H1 (cell line): ENCODE measurements around the gene THADA. TPM values are rescaled to one million over a fixed set of nuclear protein-coding genes. Genes with fewer than 3 reads are reported as not detected.

Source experiments
- EGR1 ChIP-seq: IDR thresholded peaks from 2 replicates; pipeline ENCODE4 v1.6.1; 2011; ENCODE audit warnings: low read depth, low read length, borderline replicate concordance
- PHF8 ChIP-seq: fragments of 200-600 bp; sonication (generic); conservative IDR thresholded peaks from 2 replicates; pipeline ENCODE4 v1.7.1; 2012; ENCODE audit warnings: low read depth, mild to moderate bottlenecking, inconsistent platforms, low read length, moderate library complexity
- POLR2A ChIP-seq, 2 experiments: IDR thresholded peaks; 1 replicate in 1 of 2; 2 replicates in 1 of 2; pipeline ENCODE4 v1.6.1; 2011; ENCODE audit warnings: low read depth in 2 of 2, low read length in 2 of 2, mild to moderate bottlenecking in 2 of 2; ENCODE audit errors: control extremely low read depth in 1 of 2
- TBP ChIP-seq: IDR thresholded peaks from 2 replicates; pipeline ENCODE4 v1.6.1; 2011; ENCODE audit warnings: low read depth, low read length, improper control_type of control experiment
- polyA plus RNA-seq, 7 experiments: library from polyadenylated mRNA; depleted of rRNA in 3 of 7; stranded (reverse) in 5 of 7; unstranded in 2 of 7; fragments of >200 nt in 5 of 7; fragments of 200-250 nt in 2 of 7; gene quantifications; 1 replicate in 5 of 7; 2 replicates in 1 of 7; 4 replicates in 1 of 7; pipeline versions ENCODE4 v1.2.1 to v1.2.3, GENCODE V29; 2011 to 2013; ENCODE audit warnings: missing spikeins in 2 of 7, mixed read lengths in 2 of 7
- total RNA-seq: library from RNA; stranded (reverse); fragmentation: NEBNext Ultra II Directional; extraction: Animal tissue kit (Norgen Biotek cat#: 25700); gene quantifications from 2 replicates; pipeline ENCODE4 v1.2.1, GENCODE V29; 2021

The THADA gene
- total and polyA plus RNA-seq, 2 of the 8 experiments (the other 6 are each of a cell fraction or from before 2014, with no cell fraction given): 22.4 to 26.8 TPM

DNA sequence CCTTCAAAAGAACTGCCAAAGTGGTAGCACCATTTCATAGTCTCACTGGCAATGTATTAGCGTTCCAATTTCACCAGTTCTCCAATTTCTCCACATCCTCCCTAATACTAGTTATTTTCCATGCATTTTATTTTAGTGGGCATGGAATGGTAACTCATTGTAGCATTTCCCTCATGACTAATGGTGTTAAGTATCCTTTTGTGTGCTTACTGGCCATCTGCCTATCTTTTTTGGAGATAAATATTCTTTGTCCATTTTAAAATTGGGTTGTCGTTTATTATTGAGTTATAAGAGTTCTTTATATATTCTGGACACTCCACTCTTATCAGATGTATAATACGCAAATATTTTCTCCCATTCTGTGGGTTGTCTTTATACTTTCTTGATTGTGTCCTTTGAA is 107.1 kb downstream of the THADA start (continued):
- TF ChIP-seq PHF8 (no peak), TBP (no peak), EGR1 (no peak), POLR2A (IDR thresholded peaks at IDR 0.05; ENCODE audit: control extremely low read depth in 1 of 2, low read depth in 2 of 2, low read length in 2 of 2) (no peak)
